HepG2 (cell line): ENCODE measurements around the gene OTOP3. TPM values are rescaled to one million over a fixed set of nuclear protein-coding genes. Genes with fewer than 3 reads are reported as not detected.

Experiments
- ARNTL ChIP-seq: sonication (generic); formaldehyde crosslinking; IDR thresholded peaks from 2 replicates; pipeline ENCODE4 v1.4.0; 2020; ENCODE audit warnings: mild to moderate bottlenecking, missing genetic modification reagents
- FOXA3 ChIP-seq: IDR thresholded peaks from 2 replicates; pipeline ENCODE4 v1.6.1; 2016; ENCODE audit warnings: missing genetic modification reagents, missing compliant biosample characterization
- HES4 ChIP-seq: sonication (generic); formaldehyde crosslinking; IDR thresholded peaks from 2 replicates; pipeline ENCODE4 v1.9.0; 2021; ENCODE audit warnings: mild to moderate bottlenecking, missing genetic modification reagents, borderline replicate concordance
- JUNB ChIP-seq: sonication (generic); formaldehyde crosslinking; IDR thresholded peaks from 2 replicates; pipeline ENCODE4 v1.8.0; 2022; ENCODE audit warnings: missing genetic modification reagents, mild to moderate bottlenecking, borderline replicate concordance
- KAT8 ChIP-seq: IDR thresholded peaks from 2 replicates; pipeline ENCODE4 v1.6.1; 2016; ENCODE audit warnings: missing genetic modification reagents, missing compliant biosample characterization
- MIXL1 ChIP-seq: IDR thresholded peaks from 2 replicates; pipeline ENCODE4 v1.6.1; 2016
- NAIF1 ChIP-seq: sonication (generic); formaldehyde crosslinking; IDR thresholded peaks from 2 replicates; pipeline ENCODE4 v1.5.0; 2020; ENCODE audit warnings: mild to moderate bottlenecking, missing genetic modification reagents, borderline replicate concordance
- ONECUT2 ChIP-seq: sonication (generic); formaldehyde crosslinking; IDR thresholded peaks from 2 replicates; pipeline ENCODE4 v1.4.0; 2020; ENCODE audit warnings: missing genetic modification reagents
- SMAD1 ChIP-seq: sonication (generic); formaldehyde crosslinking; IDR thresholded peaks from 2 replicates; pipeline ENCODE4 v1.4.0; 2020; ENCODE audit warnings: missing genetic modification reagents, low read depth, mild to moderate bottlenecking, borderline replicate concordance
- SSRP1 ChIP-seq: IDR thresholded peaks from 2 replicates; pipeline ENCODE4 v1.6.1; 2016; ENCODE audit warnings: control low read depth
- ZNF280B ChIP-seq: sonication (generic); formaldehyde crosslinking; IDR thresholded peaks from 2 replicates; pipeline ENCODE4 v1.5.0; 2020; ENCODE audit warnings: missing genetic modification reagents, mild to moderate bottlenecking, borderline replicate concordance
- ZNF430 ChIP-seq: sonication (generic); formaldehyde crosslinking; IDR thresholded peaks from 2 replicates; pipeline ENCODE4 v1.9.0; 2021; ENCODE audit warnings: mild to moderate bottlenecking, missing genetic modification reagents
- ZNF44 ChIP-seq: sonication (generic); formaldehyde crosslinking; IDR thresholded peaks from 2 replicates; pipeline ENCODE4 v1.5.1; 2020; ENCODE audit warnings: mild to moderate bottlenecking, missing genetic modification reagents
- ZSCAN30 ChIP-seq: sonication (generic); formaldehyde crosslinking; IDR thresholded peaks from 2 replicates; pipeline ENCODE4 v1.5.0; 2020; ENCODE audit warnings: mild to moderate bottlenecking, missing genetic modification reagents
- polyA plus RNA-seq, 8 experiments: library from polyadenylated mRNA; depleted of rRNA in 3 of 8; stranded (reverse) in 7 of 8; unstranded in 1 of 8; fragments of >200 nt; fragmentation: Illumina TruSeq in 4 of 8; extraction: Trizol in 4 of 8; gene quantifications; 2 replicates each; pipeline versions ENCODE4 v1.2.1 to v1.2.3, GENCODE V29; 2011 to 2016; ENCODE audit warnings: low read depth in 4 of 8, missing spikeins in 1 of 8, mixed read lengths in 1 of 8; ENCODE audit not compliant: insufficient read depth in 1 of 8
- total RNA-seq, 5 experiments: library from RNA; depleted of rRNA; stranded (reverse); fragments of >200 nt; fragmentation: Illumina TruSeq; extraction: Trizol; gene quantifications; 2 replicates each; pipeline ENCODE4 v1.2.3, GENCODE V29; 2016; ENCODE audit warnings: low read depth in 1 of 5
- TF ChIP-seq, protein P1 (sequence below), 2 experiments: fragments of 450-650 bp in 1 of 2; sonication (generic) in 1 of 2; formaldehyde crosslinking in 1 of 2; IDR thresholded peaks; 2 replicates each; pipeline versions ENCODE4 v1.6.1 to v1.8.0; 2016 to 2022; ENCODE audit warnings: antibody characterized with exemption in 1 of 2, mild to moderate bottlenecking in 1 of 2, missing genetic modification reagents in 1 of 2
- TF ChIP-seq, protein P2 (sequence below): sonication (generic); formaldehyde crosslinking; IDR thresholded peaks from 2 replicates; pipeline ENCODE4 v1.4.0; 2020; ENCODE audit warnings: missing genetic modification reagents
- TF ChIP-seq, protein P3 (sequence below): sonication (generic); formaldehyde crosslinking; conservative IDR thresholded peaks from 2 replicates; pipeline ENCODE4 v1.8.1; 2023; ENCODE audit warnings: missing genetic modification reagents

OTOP3 gene
- total and polyA plus RNA-seq, 2 of the 13 experiments (the other 11 are each of a cell fraction or from before 2014, with no cell fraction given) = not detected

DNA sequence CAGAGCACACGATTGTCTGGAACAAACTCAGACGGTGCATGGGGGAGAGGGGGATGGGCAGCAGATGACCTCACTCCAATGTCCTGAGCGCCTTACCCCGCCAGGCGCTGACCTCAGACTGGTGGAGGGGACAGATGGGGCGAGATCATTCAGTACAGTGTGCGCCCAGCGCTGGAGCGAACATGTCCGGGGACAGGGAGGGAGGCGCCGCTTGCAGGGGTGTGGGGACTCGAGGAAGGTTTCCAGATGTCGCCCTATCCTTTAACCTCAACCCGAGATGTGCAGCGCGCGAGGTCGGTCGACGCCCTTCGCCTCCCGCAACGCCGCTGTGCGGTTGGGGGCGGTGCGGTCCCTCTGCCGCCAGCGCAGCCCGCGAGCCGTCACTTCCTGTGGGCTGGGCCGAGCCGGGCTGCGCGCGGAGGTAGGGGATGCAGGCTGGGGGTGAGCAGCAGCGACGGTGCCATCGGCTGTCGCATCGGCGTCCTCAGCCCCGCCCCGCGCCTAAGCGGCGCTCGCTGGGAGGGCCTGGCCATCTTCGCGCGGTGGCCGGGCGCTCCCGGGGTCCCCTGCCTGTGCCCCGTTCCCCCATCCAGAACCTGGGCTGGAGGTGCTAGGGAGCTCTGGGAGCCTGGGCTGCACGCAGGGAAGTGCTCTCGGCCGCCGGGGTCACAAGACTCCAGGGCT, 46.4 kb downstream of the OTOP3 start (continued):
- TF ChIP-seq, protein P1, sequence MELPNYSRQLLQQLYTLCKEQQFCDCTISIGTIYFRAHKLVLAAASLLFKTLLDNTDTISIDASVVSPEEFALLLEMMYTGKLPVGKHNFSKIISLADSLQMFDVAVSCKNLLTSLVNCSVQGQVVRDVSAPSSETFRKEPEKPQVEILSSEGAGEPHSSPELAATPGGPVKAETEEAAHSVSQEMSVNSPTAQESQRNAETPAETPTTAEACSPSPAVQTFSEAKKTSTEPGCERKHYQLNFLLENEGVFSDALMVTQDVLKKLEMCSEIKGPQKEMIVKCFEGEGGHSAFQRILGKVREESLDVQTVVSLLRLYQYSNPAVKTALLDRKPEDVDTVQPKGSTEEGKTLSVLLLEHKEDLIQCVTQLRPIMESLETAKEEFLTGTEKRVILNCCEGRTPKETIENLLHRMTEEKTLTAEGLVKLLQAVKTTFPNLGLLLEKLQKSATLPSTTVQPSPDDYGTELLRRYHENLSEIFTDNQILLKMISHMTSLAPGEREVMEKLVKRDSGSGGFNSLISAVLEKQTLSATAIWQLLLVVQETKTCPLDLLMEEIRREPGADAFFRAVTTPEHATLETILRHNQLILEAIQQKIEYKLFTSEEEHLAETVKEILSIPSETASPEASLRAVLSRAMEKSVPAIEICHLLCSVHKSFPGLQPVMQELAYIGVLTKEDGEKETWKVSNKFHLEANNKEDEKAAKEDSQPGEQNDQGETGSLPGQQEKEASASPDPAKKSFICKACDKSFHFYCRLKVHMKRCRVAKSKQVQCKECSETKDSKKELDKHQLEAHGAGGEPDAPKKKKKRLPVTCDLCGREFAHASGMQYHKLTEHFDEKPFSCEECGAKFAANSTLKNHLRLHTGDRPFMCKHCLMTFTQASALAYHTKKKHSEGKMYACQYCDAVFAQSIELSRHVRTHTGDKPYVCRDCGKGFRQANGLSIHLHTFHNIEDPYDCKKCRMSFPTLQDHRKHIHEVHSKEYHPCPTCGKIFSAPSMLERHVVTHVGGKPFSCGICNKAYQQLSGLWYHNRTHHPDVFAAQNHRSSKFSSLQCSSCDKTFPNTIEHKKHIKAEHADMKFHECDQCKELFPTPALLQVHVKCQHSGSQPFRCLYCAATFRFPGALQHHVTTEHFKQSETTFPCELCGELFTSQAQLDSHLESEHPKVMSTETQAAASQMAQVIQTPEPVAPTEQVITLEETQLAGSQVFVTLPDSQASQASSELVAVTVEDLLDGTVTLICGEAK (IDR thresholded peaks at IDR 0.05) = no peak
- TF ChIP-seq, protein P1 (CRISPR knock-in tag; IDR thresholded peaks at IDR 0.05) = peak; percentile 61; the same call in 1 of the 2 replicates
- 0 out of 2 replicates have a peak, but pooled peaks have one; percentile 12 for TF ChIP-seq ONECUT2 (CRISPR knock-in tag)
- TF ChIP-seq, protein P2, sequence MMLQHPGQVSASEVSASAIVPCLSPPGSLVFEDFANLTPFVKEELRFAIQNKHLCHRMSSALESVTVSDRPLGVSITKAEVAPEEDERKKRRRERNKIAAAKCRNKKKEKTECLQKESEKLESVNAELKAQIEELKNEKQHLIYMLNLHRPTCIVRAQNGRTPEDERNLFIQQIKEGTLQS (CRISPR knock-in tag) = peak; percentile 81; the same call in 1 of the 2 replicates
- peak; percentile 62 for TF ChIP-seq FOXA3
- peak; percentile 69; the same call in 1 of the 2 replicates for TF ChIP-seq ZSCAN30 (CRISPR knock-in tag)
- TF ChIP-seq MIXL1 (CRISPR knock-in tag) = no peak
- peak; percentile 87 for TF ChIP-seq KAT8
- no peak for TF ChIP-seq JUNB (CRISPR knock-in tag)
- TF ChIP-seq ARNTL (CRISPR knock-in tag) = peak; percentile 86
- TF ChIP-seq ZNF280B = peak; percentile 97
- peak; percentile 74 for TF ChIP-seq ZNF430 (CRISPR knock-in tag)
- TF ChIP-seq NAIF1 (CRISPR knock-in tag) = peak; percentile 94
- no peak for TF ChIP-seq SSRP1
- TF ChIP-seq ZNF44 (CRISPR knock-in tag) = peak; percentile 47; the same call in 1 of the 2 replicates
- TF ChIP-seq HES4 (CRISPR knock-in tag) = peak; percentile 56; the same call in 1 of the 2 replicates
- TF ChIP-seq, protein P3, sequence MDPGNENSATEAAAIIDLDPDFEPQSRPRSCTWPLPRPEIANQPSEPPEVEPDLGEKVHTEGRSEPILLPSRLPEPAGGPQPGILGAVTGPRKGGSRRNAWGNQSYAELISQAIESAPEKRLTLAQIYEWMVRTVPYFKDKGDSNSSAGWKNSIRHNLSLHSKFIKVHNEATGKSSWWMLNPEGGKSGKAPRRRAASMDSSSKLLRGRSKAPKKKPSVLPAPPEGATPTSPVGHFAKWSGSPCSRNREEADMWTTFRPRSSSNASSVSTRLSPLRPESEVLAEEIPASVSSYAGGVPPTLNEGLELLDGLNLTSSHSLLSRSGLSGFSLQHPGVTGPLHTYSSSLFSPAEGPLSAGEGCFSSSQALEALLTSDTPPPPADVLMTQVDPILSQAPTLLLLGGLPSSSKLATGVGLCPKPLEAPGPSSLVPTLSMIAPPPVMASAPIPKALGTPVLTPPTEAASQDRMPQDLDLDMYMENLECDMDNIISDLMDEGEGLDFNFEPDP (CRISPR knock-in tag) = peak; percentile 84; the same call in 1 of the 2 replicates
- TF ChIP-seq SMAD1 = peak; percentile 93
